ENCODE data around the gene FBXO8.

Gene FBXO8

DNA sequence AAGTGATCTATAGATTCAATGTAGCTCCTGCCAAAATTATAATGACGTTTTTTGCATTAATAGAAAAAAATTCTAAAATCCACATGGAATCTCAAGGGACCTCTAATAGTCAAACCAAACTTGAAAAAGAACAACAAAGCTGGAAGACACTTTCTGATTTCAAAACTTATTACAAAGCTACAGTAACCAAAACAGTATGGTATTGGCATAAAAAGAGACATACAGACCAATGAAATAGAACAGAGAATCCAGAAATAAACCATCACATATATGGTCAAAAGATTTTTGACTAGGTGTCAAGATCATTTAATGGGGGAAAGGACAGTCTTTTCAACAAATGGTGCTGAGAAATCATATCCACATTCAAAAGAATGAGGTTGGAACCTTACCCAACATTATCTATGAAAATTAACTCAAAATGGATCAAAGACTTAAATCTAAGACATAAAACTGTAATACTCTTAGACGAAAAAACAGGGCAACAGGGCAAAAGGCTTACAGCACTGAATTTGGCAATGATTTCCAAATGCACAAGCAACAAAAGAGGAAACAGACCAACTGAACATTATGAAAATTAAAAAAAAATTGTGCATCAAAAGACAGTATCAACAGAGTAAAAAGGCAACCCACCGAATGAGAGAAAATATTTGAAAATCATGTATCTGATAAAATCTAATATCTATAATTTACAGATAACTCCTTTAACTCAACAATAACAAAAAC lies 3.9 kb downstream of the FBXO8 start:
- DNase-seq, result no peak
- peaks cover 24% of the 10 kb centered on the region for H3K4me1 Mint-ChIP-seq
- no peak overlapping the region for H3K4me3 Mint-ChIP-seq
- no peak for TF ChIP-seq CTCF (IDR thresholded peaks at IDR 0.05)
- peaks cover 15% of the 10 kb centered on the region for H3K9me3 Mint-ChIP-seq
- no peak overlapping the region for H3K27ac Mint-ChIP-seq
- no peaks in the 10 kb centered on the region for H3K27me3 Mint-ChIP-seq (ENCODE audit: low read depth, poor library complexity)
- peaks cover 20% of the 10 kb centered on the region for H3K36me3 Mint-ChIP-seq (ENCODE audit: low read depth)

DNA sequence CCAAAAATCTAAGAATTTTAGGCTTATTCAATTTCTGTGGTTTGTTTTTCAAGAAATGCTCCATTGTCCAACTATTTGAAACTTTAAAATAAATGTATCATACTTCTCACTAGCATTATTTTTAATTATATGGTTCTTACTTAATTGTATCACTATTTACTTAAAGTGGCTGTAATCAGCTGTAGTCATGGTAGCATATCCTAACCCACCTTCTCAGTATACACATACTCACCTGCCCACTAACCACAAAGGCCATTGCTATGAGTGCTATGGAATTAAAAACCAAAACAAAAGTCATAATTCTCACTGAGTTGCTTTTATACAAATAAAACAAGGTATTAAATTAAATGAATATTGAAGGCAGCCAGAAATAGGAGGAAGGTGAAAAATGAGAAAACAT lies 5.0 kb downstream of the FBXO8 start:
- peaks cover 15% of the 10 kb centered on the region for H3K9me3 Mint-ChIP-seq
- DNase-seq, result no peak
- no peak for TF ChIP-seq CTCF (IDR thresholded peaks at IDR 0.05)
- no peak overlapping the region for H3K4me3 Mint-ChIP-seq
- H3K27me3 Mint-ChIP-seq (ENCODE audit: low read depth, poor library complexity), result no peaks in the 10 kb centered on the region
- no peak overlapping the region for H3K27ac Mint-ChIP-seq
- peaks cover 21% of the 10 kb centered on the region for H3K4me1 Mint-ChIP-seq
- peaks cover 20% of the 10 kb centered on the region for H3K36me3 Mint-ChIP-seq (ENCODE audit: low read depth)

- Mint-ChIP-seq H3K4me3 (no peak overlapping the region), H3K27me3 (ENCODE audit: low read depth, poor library complexity) (no peaks in the 10 kb centered on the region), H3K4me1 (peaks cover 13% of the 10 kb centered on the region), H3K27ac (no peak overlapping the region), H3K36me3 (ENCODE audit: low read depth) (peaks cover 20% of the 10 kb centered on the region), H3K9me3 (peaks cover 15% of the 10 kb centered on the region)
- TF ChIP-seq CTCF (IDR thresholded peaks at IDR 0.05), result no peak
- DNase-seq, result no peak
These were observed 6.0 kb downstream of the FBXO8 start for GRCh38 chr4:174277433-174277832.

GRCh38 chr4:174275101-174275500 lies 8.4 kb downstream of the FBXO8 start:
- Mint-ChIP-seq H3K4me3 (no peak overlapping the region), H3K27me3 (ENCODE audit: low read depth, poor library complexity) (no peaks in the 10 kb centered on the region), H3K9me3 (peaks cover 12% of the 10 kb centered on the region), H3K4me1 (no peaks in the 10 kb centered on the region), H3K27ac (no peak overlapping the region), H3K36me3 (ENCODE audit: low read depth) (peaks cover 12% of the 10 kb centered on the region)
- no peak for TF ChIP-seq CTCF (IDR thresholded peaks at IDR 0.05)
- no peak for DNase-seq

- Mint-ChIP-seq H3K27ac (no peak overlapping the region), H3K36me3 (ENCODE audit: low read depth) (peaks cover 6% of the 10 kb centered on the region), H3K9me3 (peaks cover 5% of the 10 kb centered on the region), H3K4me1 (no peaks in the 10 kb centered on the region), H3K27me3 (ENCODE audit: low read depth, poor library complexity) (no peaks in the 10 kb centered on the region), H3K4me3 (no peak overlapping the region)
- no peak for DNase-seq
- TF ChIP-seq CTCF (IDR thresholded peaks at IDR 0.05), result no peak
These were observed 9.0 kb downstream of the FBXO8 start for GRCh38 chr4:174274436-174274835.

DNA sequence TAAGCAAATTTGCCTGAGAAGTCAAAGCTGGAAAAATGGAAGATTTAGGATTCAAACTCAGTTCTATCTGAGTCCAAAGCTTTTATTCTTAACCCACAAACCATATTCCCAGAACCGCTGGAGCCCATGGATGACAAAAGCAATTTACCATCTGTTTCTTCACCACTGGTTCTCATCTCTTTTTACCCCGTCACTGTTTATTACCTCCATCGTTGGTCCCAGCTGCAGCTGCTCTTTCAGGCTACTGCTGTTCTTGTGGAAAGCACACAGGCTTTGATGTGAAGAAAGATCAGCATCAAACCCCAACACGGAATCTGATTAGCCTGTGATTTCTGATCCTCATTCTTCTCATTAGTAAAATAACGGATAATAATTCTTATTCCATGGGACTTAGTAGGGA lies 9.5 kb downstream of the FBXO8 start:
- peaks cover under 1% of the 10 kb centered on the region for H3K9me3 Mint-ChIP-seq
- H3K4me1 Mint-ChIP-seq, result no peaks in the 10 kb centered on the region
- no peak for DNase-seq
- no peak overlapping the region for H3K4me3 Mint-ChIP-seq
- H3K27ac Mint-ChIP-seq, result no peak overlapping the region
- no peaks in the 10 kb centered on the region for H3K27me3 Mint-ChIP-seq (ENCODE audit: low read depth, poor library complexity)
- TF ChIP-seq CTCF (IDR thresholded peaks at IDR 0.05), result no peak
- peaks cover under 1% of the 10 kb centered on the region for H3K36me3 Mint-ChIP-seq (ENCODE audit: low read depth)

All from nephron progenitor cell (in vitro differentiated cells).